ENCODE measurements around the gene ITPR2.

ITPR2 gene

GRCh38 chr12:26396402-26396801 lies 436.6 kb downstream of the ITPR2 start:
- DNase-seq (ENCODE audit: low read depth) = no peak

GRCh38 chr12:26389343-26389742 lies 443.7 kb downstream of the ITPR2 start:
- DNase-seq (ENCODE audit: low read depth) = no peak

- DNase-seq (ENCODE audit: low read depth) = no peak
Measured at GRCh38 chr12:26384536-26384935, 448.5 kb downstream of the ITPR2 start.

- DNase-seq (ENCODE audit: low read depth) = no peak
Measured at GRCh38 chr12:26383041-26383440, 450.0 kb downstream of the ITPR2 start.

- no peak for DNase-seq (ENCODE audit: low read depth)
Measured at GRCh38 chr12:26380897-26381296, 452.1 kb downstream of the ITPR2 start.

GRCh38 chr12:26379777-26380467 lies 453.1 kb downstream of the ITPR2 start:
- DNase-seq (ENCODE audit: low read depth) = no peak

GRCh38 chr12:26378711-26379110 lies 454.3 kb downstream of the ITPR2 start:
- DNase-seq (ENCODE audit: low read depth) = no peak

- no peak for DNase-seq (ENCODE audit: low read depth)
Measured at GRCh38 chr12:26374934-26375680, 457.9 kb downstream of the ITPR2 start.

- no peak for DNase-seq (ENCODE audit: low read depth)
Measured at GRCh38 chr12:26373606-26374495, 459.1 kb downstream of the ITPR2 start.

- no peak for DNase-seq (ENCODE audit: low read depth)
Measured at GRCh38 chr12:26372866-26373265, 460.1 kb downstream of the ITPR2 start.

- DNase-seq (ENCODE audit: low read depth) = no peak
Measured at GRCh38 chr12:26370098-26370497, 462.9 kb downstream of the ITPR2 start.

GRCh38 chr12:26369588-26369987 lies 463.4 kb downstream of the ITPR2 start:
- DNase-seq (ENCODE audit: low read depth) = no peak

- no peak for DNase-seq (ENCODE audit: low read depth)
Measured at GRCh38 chr12:26367991-26368730, 464.8 kb downstream of the ITPR2 start.

- DNase-seq (ENCODE audit: low read depth) = no peak
Measured at GRCh38 chr12:26361964-26362363, 471.0 kb downstream of the ITPR2 start.

- no peak for DNase-seq (ENCODE audit: low read depth)
Measured at GRCh38 chr12:26360062-26360461, 472.9 kb downstream of the ITPR2 start.

GRCh38 chr12:26359576-26359975 lies 473.4 kb downstream of the ITPR2 start:
- no peak for DNase-seq (ENCODE audit: low read depth)

GRCh38 chr12:26358651-26359050 lies 474.3 kb downstream of the ITPR2 start:
- no peak for DNase-seq (ENCODE audit: low read depth)

- no peak for DNase-seq (ENCODE audit: low read depth)
Measured at GRCh38 chr12:26347300-26347699, 485.7 kb downstream of the ITPR2 start.

GRCh38 chr12:26346736-26347135 lies 486.3 kb downstream of the ITPR2 start:
- DNase-seq (ENCODE audit: low read depth) = no peak

GRCh38 chr12:26345471-26346003 lies 487.5 kb downstream of the ITPR2 start:
- no peak for DNase-seq (ENCODE audit: low read depth)

- DNase-seq (ENCODE audit: low read depth) = no peak
Measured at GRCh38 chr12:26341491-26341890, 491.5 kb downstream of the ITPR2 start.

- no peak for DNase-seq (ENCODE audit: low read depth)
Measured at GRCh38 chr12:26340649-26341048, 492.3 kb downstream of the ITPR2 start.
